Kidney (tissue), 14 donors: Measurements from ENCODE around the gene VOPP1. TPM values are rescaled to one million over a fixed set of nuclear protein-coding genes. Genes with fewer than 3 reads are reported as not detected.

Experiments used
- DNase-seq, 5 donors: peaks; one replicate each; pipeline ENCODE4 v3.0.0-alpha.2; 2013 to 2020
- FAIRE-seq: peaks from 2 replicates; lab custom pipeline; 2012; peaks lifted over from hg19 to GRCh38; lab: Jason Lieb, UNC
- H3K27ac ChIP-seq, 2 donors: one replicate each; pipeline ENCODE4 v1.7.0; 2013; ENCODE audit warnings: low read depth in 2 of 2, low read length in 2 of 2, inconsistent platforms in 1 of 2
- H3K27me3 ChIP-seq: one replicate; pipeline ENCODE4 v1.7.1; 2013; ENCODE audit warnings: low read length, inconsistent platforms; ENCODE audit not compliant: control insufficient read depth, insufficient read depth
- H3K36me3 ChIP-seq, 3 donors: one replicate each; pipeline versions ENCODE4 v1.7.0 to v1.7.1; 2013; ENCODE audit warnings: low read length in 3 of 3, control low read depth in 1 of 3, inconsistent platforms in 1 of 3; ENCODE audit not compliant: insufficient read depth in 3 of 3, control insufficient read depth in 2 of 3
- H3K4me1 ChIP-seq, 3 donors: one replicate each; pipeline versions ENCODE4 v1.7.0 to v1.7.1; 2013; ENCODE audit warnings: low read length in 3 of 3, inconsistent platforms in 1 of 3, low read depth in 1 of 3; ENCODE audit not compliant: control insufficient read depth in 2 of 3, insufficient read depth in 2 of 3
- H3K4me3 ChIP-seq, 3 donors: one replicate each; pipeline versions ENCODE4 v1.7.0 to v1.8.1; 2013; ENCODE audit warnings: low read length in 3 of 3, control low read depth in 1 of 3, inconsistent platforms in 1 of 3
- H3K9ac ChIP-seq, 3 donors: one replicate each; pipeline versions ENCODE4 v1.7.0 to v1.7.1; 2013; ENCODE audit warnings: low read length in 3 of 3, control low read depth in 1 of 3, inconsistent platforms in 1 of 3
- H3K9me3 ChIP-seq, 3 donors: one replicate each; pipeline versions ENCODE4 v1.7.0 to v1.7.1; 2013; ENCODE audit warnings: low read length in 3 of 3, control low read depth in 1 of 3, inconsistent platforms in 1 of 3; ENCODE audit not compliant: control insufficient read depth in 2 of 3, insufficient read depth in 1 of 3
- CTCF ChIP-seq: IDR thresholded peaks from 3 replicates; pipeline ENCODE4 v1.5.1; 2012; ENCODE audit warnings: mild to moderate bottlenecking, moderate library complexity, borderline replicate concordance; ENCODE audit not compliant: insufficient read depth; ENCODE audit errors: extremely low read depth
- intact Hi-C: fragments of 100-400 bp; cut with DNase I; formaldehyde crosslinking; loops from one replicate; pipeline ENCODE4 v1.11.1; 2022
- polyA plus RNA-seq: library from polyadenylated mRNA; stranded (reverse); fragments of 350-450 nt; fragmentation: Illumina TruSeq; extraction: RNeasy Lipid Tissue Mini Kit (QIAGEN cat#74804); gene quantifications from one replicate; pipeline ENCODE4 v1.2.3, GENCODE V29; 2014; ENCODE audit warnings: low read depth, low replicate concordance; ENCODE audit not compliant: insufficient read depth
- total RNA-seq: library from RNA; stranded (reverse); fragmentation: NEBNext Ultra II Directional; extraction: Animal tissue kit (Norgen Biotek cat#: 25700); gene quantifications from one replicate; pipeline ENCODE4 v1.2.1, GENCODE V29; 2021
- donor health status: control.
- donor health status: control.
- donor health status: control.
- donor health status: control.
- donor health status: control.
- donor health status: DM: yes; HTN: yes; CAD: no.
- donor health status: Normal renal cell carcinoma (clear cell type).

VOPP1 gene
- total and polyA plus RNA-seq, 2 donors from 2014 or later, result 47.3 to 98.7 TPM

GRCh38 chr7:55485501-55486191 lies 86.7 kb downstream of the VOPP1 start:
- Histone ChIP-seq H3K9ac (no peak overlapping the region), H3K27me3 (no peaks in the 10 kb centered on the region), H3K9me3 (no peaks in the 10 kb centered on the region), H3K4me3 (no peak overlapping the region), H3K36me3 (peaks cover 0 to 13% (median 3%) of the 10 kb centered on the region in 3 donors), H3K27ac (no peak overlapping the region), H3K4me1 (peaks cover 0 to 5% (median 3%) of the 10 kb centered on the region in 3 donors)
- peak in 3 of 5 donors; percentile 25 to 80 (median 42) for DNase-seq
- no peak for FAIRE-seq
- TF ChIP-seq CTCF, result no peak
- intact Hi-C loops, result no loop called here

GRCh38 chr7:55484834-55485233 lies 87.5 kb downstream of the VOPP1 start:
- Histone ChIP-seq H3K27me3 (no peaks in the 10 kb centered on the region), H3K27ac (no peak overlapping the region), H3K36me3 (peaks cover 0 to 10% (median 3%) of the 10 kb centered on the region in 3 donors), H3K9me3 (no peaks in the 10 kb centered on the region), H3K4me3 (no peak overlapping the region), H3K9ac (no peak overlapping the region), H3K4me1 (peaks cover 0 to 5% (median 3%) of the 10 kb centered on the region in 3 donors)
- intact Hi-C loops, result no loop called here
- DNase-seq (peak in 1 of 5 donors; percentile 16), FAIRE-seq (no peak)
- no peak for TF ChIP-seq CTCF

- H3K4me1 ChIP-seq, result peaks cover 0 to 5% (median 3%) of the 10 kb centered on the region in 3 donors
- no peak for TF ChIP-seq CTCF
- DNase-seq, result peak in 1 of 5 donors; percentile 27
- no peak overlapping the region for H3K9ac ChIP-seq
- no peak for FAIRE-seq
- H3K27me3 ChIP-seq, result no peaks in the 10 kb centered on the region
- intact Hi-C loops, result no loop called here
- peaks cover 0 to 4% (median 3%) of the 10 kb centered on the region in 3 donors for H3K36me3 ChIP-seq
- no peak overlapping the region for H3K4me3 ChIP-seq
- H3K27ac ChIP-seq, result no peak overlapping the region
- H3K9me3 ChIP-seq, result no peaks in the 10 kb centered on the region
These were observed 88.1 kb downstream of the VOPP1 start for GRCh38 chr7:55484241-55484640.
